ENCODE data around the gene EBF4.

DNA sequence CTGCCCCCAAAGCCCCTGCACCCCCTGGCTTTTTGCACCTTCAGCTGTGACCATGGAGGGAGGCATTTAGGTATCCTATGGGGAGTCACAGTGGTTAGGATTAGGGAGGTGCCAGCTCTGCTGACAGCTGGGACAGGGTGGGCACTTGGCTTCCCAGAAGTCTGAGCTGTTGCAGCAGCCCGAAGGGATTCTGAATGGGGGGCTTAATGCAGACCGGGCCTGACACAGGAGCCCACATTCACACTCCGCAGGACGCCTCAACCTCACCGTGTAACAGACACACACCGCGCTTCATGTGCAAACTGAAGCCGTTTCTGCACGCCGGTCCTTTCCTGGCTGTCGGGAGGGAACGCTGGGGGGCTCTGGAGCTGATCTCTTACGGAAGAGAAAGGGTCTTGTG, 1.9 kb downstream of the EBF4 start:
- TF ChIP-seq POLR2A (IDR thresholded peaks at IDR 0.05) (no peak), POLR2AphosphoS5 (IDR thresholded peaks at IDR 0.05) (no peak), EP300 (IDR thresholded peaks at IDR 0.05) (no peak)
- TF ChIP-seq, protein P1, sequence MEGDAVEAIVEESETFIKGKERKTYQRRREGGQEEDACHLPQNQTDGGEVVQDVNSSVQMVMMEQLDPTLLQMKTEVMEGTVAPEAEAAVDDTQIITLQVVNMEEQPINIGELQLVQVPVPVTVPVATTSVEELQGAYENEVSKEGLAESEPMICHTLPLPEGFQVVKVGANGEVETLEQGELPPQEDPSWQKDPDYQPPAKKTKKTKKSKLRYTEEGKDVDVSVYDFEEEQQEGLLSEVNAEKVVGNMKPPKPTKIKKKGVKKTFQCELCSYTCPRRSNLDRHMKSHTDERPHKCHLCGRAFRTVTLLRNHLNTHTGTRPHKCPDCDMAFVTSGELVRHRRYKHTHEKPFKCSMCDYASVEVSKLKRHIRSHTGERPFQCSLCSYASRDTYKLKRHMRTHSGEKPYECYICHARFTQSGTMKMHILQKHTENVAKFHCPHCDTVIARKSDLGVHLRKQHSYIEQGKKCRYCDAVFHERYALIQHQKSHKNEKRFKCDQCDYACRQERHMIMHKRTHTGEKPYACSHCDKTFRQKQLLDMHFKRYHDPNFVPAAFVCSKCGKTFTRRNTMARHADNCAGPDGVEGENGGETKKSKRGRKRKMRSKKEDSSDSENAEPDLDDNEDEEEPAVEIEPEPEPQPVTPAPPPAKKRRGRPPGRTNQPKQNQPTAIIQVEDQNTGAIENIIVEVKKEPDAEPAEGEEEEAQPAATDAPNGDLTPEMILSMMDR (IDR thresholded peaks at IDR 0.05): no peak
